GM21526 (cell line): Measurements from ENCODE around the gene STEAP4.
"Not testable (repeated sequence)": the region's sequence is repeated elsewhere in the genome, so short reads cannot be mapped to it uniquely, and the experiment has no call there.

Experiments
- ATAC-seq: cut with Tn5 transposase; IDR thresholded peaks from one replicate; pipeline ENCODE4 v1.9.1; 2021; ENCODE audit warnings: moderate library complexity; ENCODE audit not compliant: unreplicated experiment, low FRiP score

Gene STEAP4

DNA sequence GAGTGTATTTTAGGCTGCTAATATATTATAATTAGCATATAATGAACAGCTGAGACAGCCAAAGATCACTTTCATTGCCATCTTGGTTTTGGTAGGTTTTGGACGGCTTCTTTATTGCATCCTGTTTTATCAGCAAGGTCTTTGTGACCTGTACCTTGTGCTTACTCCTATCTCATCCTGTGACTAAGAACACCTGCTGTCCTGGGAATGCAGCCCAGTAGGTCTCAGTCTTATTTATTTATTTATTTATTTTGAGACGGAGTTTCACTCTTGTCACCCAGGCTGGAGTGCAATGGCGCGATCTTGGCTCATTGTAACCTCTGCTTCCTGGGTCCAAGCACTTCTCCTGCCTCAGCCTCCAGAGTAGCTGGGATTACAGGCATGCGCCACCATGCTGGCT is 31.8 kb downstream of the STEAP4 start:
- not testable (repeated sequence) for ATAC-seq

DNA sequence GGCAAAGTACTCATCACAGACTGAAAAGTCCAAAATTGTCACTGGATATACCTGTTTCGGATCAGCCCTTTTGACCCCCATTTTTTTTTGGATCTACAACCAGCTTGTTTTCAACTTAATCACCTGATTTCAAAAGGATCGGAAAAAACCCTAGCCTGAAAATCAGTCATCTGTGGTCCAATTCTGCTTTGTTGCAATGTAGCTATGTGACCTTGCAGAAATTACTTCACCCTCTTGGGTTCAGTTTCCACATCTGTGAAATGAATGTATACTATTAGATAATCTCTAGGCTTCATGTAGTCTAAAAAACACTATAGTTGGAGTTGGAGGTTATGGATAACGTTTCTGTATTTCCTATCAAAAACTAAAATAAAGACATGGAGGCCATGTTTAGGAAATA is 37.1 kb downstream of the STEAP4 start:
- no peak for ATAC-seq

DNA sequence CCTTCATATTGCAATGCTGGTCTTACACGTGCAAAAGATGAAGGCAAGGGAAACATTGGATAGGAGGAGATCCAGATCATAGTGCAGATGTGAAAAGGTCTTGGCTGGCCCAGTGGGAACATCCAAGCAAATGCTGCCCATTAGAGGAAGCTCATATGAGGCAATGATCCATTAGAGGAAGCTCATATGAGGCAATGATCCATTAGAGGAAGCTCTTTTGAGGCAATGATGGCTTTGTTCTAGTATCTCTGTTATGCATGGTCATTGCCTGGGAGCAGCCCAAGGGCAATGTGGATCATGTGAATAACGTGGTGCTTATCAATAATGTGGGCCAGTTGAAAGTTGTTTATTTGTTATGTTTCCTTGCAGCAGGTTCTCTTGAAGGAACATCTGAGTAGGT is 37.8 kb downstream of the STEAP4 start:
- no peak for ATAC-seq

DNA sequence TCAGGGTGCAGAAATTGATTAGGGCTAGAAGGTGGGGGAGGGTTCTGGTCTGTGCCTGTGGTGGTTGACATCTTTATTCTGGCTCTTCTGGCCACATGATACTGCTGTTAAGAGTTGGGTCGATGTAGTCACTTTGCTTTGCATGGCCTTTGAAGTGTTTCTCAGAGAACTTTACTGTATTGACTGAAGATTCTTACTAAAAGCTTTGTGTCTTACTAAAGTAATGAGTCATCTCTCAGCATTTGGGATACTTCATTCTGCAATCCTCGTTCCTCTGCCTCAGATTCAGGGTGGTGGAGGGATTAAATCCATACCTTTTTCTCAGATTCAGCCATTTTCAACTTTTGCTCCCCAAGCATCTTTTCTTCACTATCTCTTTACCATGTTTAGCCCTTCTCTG is 38.6 kb downstream of the STEAP4 start:
- ATAC-seq, result no peak

DNA sequence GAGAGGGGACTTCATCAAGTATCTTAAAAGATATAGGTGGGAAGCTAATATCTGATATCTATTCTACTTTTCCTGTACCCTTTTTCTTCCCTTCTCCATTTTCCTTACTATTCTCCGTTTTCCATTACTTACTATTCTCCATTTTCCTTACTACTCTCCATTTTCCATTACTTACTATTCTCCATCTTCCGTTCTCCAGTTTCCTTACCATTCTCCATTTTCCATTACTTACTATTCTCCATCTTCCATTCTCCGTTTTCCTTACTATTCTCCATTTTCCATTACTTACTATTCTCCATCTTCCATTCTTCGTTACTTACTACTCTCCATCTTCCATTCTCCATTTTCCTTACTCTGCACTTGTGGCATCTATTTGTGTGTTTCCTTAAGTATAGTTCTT is 39.3 kb downstream of the STEAP4 start:
- no peak for ATAC-seq

DNA sequence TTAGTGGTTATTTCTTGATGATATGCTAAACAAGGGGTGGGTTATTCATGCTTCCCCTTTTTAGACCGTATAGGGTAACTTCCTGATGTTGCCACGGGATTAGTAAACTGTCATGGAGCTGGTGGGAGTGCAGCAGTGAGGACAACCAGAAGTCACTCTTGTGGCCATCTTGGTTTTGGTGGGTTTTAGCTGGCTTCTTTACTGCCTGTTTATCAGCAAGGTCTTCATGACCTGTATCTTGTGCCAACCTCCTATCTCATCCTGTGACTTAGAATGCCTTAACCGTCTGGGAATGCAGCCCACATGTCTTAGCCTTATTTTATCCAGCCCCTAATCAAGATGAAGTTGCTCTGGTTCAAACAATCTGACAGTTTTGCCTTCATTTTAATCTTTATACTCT is 41.7 kb downstream of the STEAP4 start:
- not testable (repeated sequence) for ATAC-seq

DNA sequence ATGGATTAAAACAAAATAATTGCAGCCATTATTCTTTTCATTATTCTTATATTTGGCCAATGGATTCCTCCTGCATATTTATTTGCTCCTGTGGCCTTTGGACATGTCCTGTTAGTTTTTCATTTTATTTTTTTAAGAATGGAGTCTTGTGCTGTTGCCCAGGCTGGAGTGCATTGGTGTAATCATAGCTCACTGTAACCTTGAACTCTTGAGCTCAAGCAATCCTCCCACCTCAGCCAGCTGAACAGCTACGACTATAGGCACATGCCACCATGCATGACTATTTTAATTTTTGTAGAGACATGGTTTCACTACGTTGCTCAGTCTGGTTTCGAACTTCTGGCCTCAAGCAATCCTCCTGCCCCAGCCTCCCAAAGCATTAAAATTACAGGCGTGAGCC is 44.1 kb downstream of the STEAP4 start:
- ATAC-seq, result no peak

DNA sequence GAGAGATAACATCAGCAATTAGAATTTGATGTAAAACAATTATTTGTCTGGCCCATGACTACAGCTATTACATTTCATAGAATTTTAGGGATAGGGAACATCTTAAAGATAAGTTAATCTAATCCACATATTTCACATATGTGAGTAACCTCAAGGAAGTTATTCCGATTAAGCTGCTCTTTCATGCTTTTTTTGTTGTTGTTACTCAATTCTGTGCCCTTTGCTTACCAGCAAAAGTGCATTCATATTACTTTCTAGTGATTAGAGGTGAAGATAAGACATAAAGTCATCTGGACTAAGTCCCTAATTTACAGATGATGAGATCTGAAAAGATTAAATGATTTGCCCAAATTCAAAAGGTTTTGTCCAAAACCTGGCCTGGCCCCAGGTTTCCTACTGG is 46.0 kb downstream of the STEAP4 start:
- no peak for ATAC-seq

DNA sequence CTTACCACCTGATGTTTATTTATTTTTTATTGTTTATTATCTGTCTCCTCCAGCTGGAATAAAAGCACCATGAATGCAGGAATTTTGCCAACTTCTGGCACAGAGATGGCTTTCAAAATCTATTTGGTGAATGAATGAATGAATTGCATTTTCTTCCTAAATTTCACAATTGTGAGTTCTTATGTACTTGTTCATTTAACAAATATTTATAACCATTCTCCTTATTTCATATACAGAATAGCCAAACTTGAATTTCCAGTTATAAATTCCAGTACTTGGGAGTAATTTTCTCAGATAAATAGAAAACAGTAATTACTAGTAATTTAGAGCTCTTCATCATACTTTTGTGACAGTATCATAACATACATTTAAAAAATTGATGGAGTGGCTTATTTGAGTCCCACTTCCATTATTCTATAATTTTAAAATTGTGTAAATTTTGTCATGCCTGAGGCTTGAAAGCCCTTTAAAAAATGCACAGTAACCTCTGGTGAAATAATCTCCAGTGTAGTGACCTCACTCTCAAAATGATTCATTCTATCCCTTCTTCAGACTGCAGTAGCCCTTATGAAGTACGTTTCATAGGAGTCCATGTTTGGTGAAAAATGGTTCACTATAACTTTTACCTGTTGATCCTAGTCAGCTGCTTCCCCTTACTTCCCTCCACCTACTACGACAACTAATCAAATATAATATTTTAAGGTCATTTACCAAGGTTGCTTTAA is 46.9 kb downstream of the STEAP4 start:
- ATAC-seq, result no peak

DNA sequence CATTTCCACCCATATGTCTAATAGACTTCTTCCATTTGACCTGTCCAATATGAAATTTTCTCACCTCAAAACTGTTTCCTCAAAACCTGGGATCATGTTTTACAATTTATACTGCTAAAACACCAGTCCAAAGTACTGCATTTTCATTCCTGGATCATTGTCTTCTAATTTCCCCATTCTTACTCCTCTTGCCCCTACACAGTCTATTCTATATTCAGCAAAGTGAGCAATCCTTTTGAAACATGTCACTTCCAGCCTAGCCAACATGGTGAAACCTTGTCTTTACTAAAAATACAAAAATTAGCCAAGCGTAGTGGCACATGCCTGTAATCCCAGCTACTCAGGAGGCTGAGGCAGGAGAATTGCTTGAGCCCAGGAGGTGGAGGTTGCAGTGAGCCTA is 48.4 kb downstream of the STEAP4 start:
- not testable (repeated sequence) for ATAC-seq

DNA sequence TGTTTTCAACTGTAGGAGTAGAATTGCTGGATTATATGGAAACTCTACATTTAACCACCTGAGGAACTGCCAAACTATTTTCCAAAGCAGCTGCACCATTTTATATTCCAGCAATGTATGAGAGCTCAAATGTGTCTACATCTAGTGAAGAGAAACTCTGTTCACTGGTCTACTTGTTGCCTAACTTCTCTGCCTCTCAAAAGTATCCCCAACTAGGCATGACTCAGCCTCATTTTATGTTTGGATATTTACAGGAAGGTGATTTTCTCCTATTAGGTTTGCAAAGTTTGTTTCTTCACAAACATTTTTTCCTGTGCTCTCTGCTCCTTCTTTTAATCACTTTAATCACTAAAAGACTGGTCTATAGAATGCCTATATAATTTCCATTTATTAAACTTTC is 49.8 kb downstream of the STEAP4 start:
- ATAC-seq, result no peak

DNA sequence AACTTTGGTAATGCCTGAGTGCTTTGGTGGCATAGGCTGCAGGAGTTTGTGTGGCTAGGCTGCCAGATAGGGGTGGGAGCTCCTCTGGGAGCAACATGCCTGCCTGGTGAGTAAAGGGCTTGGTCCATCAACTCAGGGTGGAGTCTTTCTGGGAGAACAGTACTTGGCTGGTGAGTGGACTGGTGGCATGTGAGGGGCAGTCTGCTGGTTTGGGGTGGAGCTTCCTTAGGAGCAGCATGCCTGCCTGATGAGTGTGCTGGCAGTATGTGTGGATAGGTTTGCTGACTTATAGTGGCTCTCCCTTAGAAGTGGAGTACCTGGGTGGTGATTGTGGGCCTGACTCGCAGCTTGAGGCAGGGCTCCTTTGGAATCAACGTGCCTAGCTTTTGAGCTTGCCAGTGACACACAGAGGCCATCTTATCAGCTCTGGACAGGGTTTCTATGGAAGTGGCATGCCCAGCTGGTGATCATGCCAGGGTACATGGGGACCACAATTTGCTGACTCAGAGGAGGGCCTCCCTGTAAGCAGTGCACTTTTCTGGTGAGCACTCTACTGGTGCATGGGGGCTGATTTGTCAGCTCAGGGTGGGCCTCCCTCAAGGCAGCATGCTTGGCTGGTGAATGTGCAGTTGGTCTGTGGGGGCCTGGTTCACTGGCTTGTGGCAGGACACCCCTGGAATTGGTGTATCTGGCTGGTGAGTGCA is 51.8 kb downstream of the STEAP4 start:
- no peak for ATAC-seq

DNA sequence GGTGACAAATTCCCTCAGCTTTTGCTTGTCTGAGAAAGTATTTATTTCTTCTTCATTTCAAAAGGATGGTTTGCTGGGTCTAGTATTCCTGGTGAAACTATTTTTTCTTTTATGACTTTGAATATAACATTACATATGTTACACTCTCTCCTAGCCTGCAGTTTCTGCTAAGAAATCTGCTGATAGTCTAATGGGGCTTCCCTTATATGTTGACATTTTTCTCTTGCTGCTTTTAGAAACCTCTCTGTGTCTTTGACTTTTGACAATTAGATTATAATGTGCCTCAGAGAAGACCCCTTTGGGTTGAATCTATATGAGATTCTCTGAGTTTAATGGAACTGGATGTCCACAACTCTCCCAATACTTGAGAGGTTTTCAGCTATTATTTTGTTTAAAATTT is 53.1 kb downstream of the STEAP4 start:
- ATAC-seq, result no peak

DNA sequence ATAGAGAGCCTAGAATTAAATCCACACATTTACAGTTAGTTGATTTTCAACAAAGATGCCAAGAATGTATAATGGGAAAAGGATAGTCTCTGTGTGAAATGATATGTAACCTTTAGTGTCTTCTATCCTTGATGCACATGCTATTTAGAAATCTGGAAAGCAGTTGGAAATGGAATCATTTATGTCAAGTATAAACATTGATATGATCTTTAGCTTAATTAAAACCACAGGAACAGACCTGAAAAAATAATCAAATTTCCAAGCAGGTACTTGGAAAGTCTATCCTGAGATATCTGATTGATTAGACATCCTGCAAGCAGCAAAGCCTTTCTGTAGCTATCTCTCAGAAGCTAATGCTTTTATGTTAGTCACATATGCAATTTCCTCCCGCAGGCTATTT is 62.4 kb downstream of the STEAP4 start:
- ATAC-seq, result no peak

DNA sequence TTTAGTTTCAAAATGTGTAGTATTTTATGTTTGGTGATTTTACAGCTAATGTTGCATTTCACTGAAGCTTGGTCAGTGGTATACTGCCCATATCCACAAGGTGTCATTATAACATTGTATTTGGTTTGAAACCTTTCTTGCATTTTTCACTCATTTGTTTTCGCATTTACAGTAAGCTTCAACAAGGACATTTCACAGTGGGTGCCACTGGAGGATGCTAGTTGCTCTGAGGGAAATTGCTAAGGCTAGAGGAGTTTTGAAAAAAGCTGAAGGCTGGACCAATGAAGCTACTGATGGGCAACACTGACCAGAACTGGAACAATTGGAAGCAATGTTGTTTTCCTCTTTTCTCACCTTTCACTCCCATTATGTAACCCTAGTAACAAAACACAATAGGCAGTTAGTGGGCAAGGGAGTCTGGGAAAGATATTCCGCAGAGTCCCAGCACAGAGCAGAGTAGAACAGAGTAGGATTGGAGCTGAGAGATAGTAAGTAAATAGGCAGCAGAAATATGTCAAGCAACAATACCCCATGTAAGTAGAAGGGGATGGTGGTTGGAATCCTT is 63.3 kb downstream of the STEAP4 start:
- peak; percentile 88 for ATAC-seq

DNA sequence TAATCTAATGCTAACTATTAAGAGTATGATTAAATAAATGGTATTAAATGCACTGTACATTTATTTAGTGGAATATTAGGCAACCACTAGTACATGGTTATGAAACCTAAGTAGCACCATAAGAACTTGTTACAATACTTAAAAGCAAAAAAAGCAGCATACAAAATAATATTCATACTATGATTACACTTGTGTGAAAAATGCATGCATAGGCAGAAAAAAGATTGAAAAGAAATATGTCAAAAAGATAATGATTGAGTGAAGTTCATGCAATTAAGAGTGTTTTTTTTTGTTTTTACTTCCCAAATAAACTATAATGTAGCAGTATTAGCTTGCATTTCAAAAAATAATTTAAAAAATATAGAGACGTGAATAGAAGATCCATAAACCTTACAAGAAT is 66.8 kb downstream of the STEAP4 start:
- ATAC-seq, result no peak

DNA sequence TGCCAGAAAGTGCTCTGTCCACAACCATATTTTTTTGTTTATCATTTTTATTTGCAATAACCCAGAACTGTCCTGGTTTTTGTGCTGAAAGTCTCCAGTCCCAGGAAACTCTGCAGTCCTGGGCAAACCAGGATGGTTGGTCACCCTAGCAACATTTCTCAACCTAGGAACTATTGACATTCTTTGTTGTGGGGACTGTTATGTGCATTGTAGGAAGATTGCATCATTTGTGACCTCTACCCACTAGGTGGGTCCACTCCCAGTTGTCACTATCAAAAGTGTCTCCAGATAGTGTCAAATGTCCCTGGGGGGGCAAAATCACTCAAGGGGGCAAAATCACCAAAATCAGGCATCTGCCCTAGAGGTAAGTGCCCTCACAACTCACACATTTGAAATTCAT is 72.9 kb downstream of the STEAP4 start:
- ATAC-seq, result no peak

DNA sequence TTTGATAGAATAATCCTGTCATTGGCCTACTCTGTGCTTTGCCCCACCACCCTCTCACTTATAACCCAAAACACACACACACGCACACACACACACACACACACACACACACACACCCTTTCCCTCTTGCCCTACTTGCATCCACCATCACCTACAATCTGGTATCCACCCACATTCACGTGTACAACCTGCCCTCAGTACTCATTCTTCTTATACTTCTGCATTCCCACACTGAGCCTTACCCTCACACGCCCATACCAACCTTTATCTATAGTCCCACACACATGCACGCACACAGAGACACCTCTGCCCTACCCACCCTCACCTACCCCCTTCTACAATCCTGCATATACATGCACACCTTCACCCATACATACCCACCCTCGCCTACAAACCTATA is 76.0 kb downstream of the STEAP4 start:
- ATAC-seq, result no peak

DNA sequence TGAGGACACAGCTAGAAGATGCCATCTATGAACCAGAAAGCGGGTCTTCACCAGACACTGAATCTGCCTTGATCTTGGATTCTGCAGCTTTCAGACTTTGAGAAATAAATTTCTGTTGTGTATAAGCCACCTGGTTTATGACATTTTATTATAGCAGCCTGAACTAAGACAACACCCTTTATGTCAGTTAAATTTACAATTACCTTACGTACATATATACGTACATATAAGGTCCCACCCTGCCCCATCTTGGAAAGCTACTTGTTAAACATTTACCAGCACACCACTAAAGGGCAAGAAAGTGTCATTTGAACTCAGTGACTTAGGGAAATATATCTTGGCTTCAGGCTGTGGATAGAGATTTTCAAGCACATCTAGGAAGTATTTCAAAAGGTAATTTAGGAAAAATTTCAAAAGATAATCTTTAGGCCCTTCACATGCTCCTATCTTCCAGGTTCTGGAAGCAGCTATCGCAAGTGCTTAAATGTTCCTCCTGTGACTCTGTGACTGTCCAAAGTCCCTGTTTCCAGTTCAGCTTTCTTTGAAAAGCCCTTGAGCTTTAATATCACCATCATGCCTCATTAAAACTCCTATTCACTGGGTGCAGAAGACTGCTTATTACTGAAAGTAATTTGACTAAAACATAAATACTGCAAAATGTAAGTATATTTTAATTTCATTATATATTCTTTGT is 77.2 kb downstream of the STEAP4 start:
- no peak for ATAC-seq

DNA sequence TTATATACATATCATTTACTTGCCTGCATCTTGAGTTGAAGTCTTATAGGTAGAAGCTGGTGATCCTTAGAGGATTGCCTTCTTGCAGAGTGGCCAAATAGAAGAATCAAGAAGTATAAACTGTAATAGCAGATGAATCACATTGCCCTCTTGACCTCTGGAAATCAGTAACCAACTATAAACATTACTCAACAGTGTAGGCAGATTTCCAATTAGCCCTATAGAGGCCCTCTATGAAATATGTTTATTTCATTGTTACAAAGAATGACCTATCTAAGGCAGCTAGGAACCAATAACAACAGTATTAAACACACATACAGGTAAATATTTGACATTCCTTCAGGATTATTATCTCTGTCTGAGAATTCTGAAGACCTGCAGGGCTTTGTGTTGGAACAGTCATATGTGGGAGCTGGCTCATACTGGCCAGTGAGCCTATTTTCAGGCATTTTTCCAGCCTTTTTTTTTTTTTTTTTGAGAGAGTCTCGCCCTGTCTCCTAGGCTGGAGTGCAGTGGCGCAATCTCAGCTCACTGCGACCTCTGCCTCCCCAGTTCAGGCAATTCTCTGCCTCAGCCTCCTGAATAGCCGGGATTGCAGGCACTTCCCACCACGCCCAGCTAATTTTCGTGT is 79.7 kb downstream of the STEAP4 start:
- no peak for ATAC-seq

DNA sequence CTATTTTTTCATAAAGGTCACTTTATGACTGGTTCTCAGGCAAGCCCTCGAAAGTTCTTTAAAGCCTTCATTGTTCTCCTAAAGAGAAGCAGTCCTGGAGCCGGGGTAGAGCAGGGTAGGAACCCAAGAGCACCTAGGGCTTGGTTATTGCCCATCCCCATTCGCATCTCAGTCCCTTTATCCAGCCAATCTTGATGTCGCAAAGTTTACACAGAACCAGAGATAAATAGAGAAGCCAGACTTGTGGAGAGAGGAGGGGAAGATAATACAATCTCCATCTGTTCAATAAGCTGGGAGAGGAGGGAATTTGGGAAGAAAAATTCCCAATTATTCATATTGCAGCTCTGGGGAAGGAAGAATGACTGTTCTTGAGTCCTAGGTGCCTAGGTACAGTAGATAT is 80.5 kb downstream of the STEAP4 start:
- ATAC-seq, result no peak
